NCI-H1436 treated with DMSO at 0.1 percent for 48 hours (cell line): ENCODE results near the gene PHF1.

Experiments used
- DNase-seq: peaks from one replicate; lab custom pipeline; 2025; lab: John Stamatoyannopoulos, UW

PHF1 gene

DNA sequence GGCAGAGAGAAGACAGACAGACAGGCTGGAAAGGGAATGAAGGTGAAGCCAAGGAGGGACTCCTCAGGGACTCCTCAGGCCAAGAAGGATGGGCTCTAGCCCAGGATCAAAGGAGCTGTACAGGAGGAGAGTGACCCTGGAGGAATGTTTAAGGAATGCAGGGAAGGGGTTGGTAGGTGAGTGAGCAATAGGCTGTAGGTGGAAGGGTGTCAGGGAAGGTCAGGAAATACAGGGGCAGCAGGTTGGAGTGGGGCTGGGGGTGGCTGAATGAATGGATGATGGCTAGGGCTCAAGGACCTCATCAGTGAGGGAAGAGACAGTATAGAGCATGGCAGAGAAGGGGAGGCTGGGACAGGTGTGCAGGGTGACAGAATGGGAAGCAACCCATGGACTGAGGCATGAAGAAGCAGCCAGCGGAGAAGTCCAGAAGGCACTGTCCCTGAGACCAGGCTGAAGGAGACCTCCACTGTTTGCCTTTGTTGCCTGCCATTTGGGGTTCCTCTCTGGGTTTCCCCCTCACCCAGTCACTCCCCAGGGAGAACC lies 22.3 kb downstream of the PHF1 start:
- no peak for DNase-seq

DNA sequence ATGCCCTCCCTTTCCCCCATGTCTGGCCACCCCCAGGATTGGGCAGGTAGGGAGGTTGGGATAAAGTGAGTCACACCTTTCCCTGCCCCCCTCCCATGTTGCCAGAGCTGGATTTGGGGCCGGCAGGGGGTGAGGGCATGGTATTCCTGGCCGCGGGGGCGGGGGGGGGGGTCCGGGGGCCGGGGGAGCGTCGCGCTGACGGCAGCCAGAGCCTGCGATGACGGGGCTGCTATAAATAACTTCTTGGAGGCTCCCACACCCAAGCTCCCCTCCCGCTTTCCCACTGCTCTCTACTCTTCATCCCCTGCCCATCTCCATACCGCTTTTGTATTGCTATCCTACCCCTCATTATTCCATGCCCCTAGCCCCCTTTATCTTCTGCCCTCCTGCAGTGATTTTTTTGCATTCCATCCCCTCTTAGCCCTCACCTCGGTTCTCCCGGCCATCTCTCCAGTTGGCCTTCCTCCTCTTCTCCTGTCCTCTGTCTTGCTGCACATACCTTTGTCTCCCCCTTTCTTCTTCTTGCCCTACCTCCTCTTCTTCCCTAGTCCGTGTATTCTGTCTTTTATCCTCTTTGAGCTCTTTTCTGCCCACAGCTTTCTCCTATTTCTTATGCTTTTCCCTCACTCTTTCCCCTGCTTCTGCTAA lies 22.9 kb downstream of the PHF1 start:
- no peak for DNase-seq

DNA sequence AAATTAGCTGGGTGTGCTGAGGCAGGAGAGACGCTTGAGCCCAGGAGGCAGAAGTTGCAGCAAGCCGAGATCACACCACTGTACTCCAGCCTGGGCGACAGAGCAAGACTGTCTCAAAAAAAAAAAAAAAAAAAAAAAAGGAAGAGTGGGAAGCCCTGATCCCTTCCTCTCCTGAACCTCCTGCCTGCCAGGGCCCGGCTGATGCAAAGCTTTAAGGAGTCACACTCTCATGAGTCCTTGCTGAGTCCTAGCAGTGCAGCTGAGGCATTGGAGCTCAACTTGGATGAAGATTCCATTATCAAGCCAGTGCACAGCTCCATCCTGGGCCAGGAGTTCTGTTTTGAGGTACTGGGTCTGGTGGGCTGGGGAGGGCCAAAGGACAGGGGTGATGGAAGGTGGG lies 24.1 kb downstream of the PHF1 start:
- DNase-seq: no peak

DNA sequence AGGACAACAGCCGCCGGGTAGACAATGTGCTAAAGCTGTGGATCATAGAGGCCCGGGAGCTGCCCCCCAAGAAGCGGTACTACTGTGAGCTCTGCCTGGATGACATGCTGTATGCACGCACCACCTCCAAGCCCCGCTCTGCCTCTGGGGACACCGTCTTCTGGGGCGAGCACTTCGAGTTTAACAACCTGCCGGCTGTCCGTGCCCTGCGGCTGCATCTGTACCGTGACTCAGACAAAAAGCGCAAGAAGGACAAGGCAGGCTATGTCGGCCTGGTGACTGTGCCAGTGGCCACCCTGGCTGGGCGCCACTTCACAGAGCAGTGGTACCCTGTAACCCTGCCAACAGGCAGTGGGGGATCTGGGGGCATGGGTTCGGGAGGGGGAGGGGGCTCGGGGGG lies 26.9 kb downstream of the PHF1 start:
- DNase-seq: no peak

DNA sequence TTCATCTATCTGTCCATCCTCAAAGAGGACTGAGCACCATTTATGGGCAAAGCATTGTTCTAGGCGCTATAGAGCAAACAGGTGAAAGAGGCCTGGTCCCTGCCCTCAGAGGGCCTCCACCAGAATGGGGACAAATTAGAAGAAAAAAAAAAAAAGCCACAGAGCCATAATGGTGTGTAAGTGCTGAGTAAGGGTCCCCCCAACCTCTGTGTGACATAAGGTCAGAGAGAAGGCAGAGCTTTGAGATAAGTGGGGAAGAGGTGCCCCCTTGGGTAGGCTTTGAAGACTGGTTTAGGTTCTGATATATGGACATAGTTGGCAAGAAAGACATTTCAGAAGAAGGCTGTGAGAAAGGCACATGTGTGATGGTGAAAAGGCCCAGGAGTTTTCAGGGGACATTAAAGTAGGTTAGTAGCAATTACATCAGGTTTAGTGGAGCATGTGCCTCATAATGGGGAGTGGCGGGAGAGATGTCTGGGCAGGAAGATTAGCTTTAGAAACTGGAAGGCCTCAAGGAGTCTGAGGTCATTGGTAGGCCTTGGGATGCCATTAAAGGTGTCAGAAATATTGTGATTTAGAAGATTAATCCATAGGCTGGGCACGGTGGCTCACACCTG lies 28.3 kb downstream of the PHF1 start:
- no peak for DNase-seq

DNA sequence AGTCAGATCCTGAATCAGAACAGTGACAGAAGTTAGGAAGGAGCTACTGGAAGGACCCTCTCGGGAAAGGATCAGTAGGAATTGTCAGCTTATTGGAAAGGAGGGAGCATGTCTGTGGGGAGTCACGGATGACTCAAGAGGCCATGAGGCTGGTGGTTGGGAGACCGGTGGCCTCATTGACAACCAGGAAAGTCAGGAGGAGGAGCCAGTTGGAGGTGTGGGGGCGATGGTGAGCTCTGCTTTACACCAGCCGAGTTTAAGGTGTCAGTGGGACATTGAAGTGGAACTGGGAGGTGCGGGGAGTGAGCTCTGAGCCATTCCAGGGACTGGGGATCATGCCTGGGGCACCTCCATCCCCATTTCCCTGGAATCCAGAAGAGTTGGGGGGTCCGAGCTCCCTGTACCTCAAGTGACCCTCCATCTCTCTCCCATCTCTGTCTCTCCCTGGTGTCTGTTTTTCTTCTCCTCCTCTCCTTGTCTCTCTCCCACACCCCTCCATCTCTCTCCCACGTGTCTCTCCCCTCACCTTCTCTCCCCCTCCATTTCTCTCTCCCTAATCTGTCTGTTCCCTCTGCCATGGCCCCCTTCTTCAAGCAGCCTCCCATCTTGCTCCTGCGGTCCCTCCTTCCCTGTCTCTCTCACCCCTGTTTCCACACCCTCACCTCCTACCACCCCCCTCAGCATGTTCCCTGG lies 29.3 kb downstream of the PHF1 start:
- no peak for DNase-seq

DNA sequence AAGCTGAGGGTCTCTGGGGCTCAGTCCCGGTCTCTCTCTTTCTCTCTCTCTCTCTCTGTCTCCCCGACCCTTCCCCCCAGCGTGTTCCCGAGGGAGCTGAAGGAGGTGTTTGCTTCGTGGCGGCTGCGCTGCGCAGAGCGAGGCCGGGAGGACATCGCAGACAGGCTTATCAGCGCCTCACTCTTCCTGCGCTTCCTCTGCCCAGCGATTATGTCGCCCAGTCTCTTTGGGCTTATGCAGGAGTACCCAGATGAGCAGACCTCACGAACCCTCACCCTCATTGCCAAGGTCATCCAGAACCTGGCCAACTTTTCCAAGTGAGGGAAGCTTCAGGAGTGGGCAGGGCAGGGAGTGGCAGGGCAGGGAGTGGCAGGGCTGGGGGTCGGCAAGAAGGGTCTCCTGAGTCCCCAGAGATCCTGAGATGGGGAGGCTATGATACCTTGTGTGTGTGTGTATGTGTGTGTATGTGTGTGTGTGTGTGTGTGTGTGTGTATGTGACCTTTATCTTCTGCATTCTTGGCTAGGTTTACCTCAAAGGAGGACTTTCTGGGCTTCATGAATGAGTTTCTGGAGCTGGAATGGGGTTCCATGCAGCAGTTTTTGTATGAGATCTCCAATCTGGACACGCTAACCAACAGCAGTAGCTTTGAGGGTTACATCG lies 30.0 kb downstream of the PHF1 start:
- DNase-seq: no peak

DNA sequence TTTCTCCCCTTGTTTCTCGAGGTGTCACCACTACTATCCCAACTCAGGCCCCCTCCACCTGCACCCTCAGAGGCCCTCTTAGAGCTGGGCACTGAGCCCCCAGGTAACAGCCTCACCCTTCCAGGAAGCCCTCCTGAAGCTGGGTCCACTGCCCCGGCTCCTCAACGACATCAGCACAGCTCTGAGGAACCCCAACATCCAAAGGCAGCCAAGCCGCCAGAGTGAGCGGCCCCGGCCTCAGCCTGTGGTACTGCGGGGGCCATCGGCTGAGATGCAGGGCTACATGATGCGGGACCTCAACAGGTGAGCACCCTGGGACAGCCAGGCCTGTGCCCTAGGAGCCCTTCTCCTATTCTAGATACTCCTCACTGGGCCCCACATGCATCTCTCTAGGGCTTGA lies 30.6 kb downstream of the PHF1 start:
- no peak for DNase-seq

DNA sequence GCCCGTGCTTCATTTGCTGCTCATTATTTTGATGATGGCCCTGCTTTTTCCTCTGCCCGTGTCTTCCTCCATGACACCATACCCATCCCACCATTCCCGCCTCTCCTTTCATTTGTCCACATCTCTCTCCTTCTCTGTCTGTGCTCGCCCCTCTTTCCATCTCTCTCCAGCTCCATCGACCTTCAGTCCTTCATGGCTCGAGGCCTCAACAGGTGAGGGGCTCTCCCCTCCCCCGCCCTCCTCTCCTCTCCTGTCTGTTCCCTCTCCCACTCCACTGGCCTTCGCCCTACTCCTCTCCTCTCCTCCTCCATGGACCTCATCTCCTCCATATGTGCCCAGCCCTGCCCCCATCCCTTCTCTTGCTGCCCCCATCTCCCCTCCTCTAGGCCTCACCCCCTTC lies 31.5 kb downstream of the PHF1 start:
- no peak for DNase-seq

DNA sequence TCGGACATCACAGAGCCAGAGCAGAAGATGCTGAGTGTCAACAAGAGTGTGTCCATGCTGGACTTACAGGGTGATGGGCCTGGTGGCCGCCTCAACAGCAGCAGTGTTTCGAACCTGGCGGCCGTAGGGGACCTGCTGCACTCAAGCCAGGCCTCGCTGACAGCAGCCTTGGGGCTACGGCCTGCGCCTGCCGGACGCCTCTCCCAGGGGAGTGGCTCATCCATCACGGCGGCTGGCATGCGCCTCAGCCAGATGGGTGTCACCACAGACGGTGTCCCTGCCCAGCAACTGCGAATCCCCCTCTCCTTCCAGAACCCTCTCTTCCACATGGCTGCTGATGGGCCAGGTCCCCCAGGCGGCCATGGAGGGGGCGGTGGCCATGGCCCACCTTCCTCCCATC lies 32.2 kb downstream of the PHF1 start:
- DNase-seq: no peak

DNA sequence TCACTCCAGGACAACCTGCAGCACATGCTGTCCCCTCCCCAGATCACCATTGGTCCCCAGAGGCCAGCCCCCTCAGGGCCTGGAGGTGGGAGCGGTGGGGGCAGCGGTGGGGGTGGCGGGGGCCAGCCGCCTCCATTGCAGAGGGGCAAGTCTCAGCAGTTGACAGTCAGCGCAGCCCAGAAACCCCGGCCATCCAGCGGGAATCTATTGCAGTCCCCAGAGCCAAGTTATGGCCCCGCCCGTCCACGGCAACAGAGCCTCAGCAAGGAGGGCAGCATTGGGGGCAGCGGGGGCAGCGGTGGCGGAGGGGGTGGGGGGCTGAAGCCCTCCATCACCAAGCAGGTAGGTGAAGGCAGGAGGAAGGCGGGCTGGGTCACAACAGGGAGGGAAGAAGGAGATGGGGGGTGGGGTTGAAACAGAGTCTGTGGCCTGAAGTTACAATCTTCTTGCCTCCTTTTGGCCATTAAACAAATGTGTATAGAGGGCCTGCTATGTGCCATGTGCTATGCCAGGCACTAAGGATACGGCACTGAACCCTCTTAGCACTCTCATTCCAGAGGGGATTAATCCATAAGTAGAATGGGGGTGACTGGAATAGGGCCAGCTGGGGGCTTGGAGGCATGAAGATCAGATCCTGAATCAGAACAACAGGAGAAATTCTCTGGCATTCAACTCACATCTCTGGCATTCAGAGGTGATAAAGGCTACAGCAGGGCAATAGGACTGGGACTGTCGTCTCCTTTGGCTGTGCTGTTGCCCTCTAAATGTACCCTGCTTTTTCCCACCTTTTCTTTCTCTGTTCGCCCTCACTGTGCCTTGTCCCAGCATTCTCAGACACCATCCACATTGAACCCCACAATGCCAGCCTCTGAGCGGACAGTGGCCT lies 33.0 kb downstream of the PHF1 start:
- no peak for DNase-seq

DNA sequence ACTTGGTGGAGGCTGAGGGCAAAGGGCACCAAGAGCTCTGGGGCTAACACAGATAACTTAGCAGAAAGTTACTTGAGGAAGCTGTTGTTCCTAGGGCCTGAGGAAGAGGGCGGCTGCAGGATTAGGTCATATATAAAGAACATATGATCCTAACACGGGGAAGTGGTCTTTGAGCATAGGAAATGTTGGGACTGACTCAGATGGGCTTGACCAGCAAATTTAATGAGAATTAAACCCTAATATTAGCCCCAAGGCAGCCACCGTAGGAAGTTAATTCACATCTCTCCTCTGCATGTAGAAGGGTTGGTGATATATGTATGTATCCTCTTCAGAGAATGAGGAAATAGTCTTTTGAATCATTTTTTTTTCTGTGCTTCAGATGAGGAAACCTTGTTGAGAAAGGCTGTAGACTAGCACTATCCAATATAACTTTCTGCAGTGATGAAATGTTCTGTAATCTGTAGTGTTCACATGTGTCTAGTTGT lies 34.3 kb downstream of the PHF1 start:
- DNase-seq: no peak

DNA sequence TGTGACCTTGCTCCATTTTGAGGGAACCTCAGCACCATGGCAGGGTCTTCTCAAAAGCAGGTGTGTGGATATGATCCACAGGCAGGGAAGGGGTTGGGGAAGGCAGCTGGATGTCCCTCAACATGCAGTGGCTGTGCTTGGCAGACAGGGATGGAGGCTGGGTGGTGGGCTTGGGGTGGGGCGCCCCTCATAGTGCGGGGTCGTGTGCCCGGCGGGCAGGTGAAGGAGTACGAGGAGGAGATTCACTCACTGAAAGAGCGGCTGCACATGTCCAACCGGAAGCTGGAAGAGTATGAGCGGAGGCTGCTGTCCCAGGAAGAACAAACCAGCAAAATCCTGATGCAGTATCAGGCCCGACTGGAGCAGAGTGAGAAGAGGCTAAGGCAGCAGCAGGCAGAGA lies 35.5 kb downstream of the PHF1 start:
- DNase-seq: no peak

DNA sequence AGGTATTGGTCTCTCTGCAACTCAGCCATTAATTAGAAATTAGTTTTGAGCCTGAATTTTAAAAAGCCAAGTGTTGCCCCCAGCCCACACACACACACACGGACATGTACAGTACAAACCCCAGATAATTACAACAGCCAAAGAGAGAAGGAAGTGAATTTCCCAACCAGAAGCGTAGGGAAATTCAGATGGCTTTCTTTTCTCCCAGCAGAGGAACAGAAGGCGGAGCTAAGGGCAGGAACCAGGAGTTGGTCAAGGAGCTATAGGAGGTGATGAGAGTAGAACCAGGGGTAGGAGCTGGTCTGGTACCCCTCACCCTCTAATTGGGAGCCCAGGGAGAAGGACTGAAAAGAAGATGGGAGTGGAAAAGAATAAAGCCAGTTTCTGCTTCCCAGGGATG lies 39.6 kb downstream of the PHF1 start:
- no peak for DNase-seq

DNA sequence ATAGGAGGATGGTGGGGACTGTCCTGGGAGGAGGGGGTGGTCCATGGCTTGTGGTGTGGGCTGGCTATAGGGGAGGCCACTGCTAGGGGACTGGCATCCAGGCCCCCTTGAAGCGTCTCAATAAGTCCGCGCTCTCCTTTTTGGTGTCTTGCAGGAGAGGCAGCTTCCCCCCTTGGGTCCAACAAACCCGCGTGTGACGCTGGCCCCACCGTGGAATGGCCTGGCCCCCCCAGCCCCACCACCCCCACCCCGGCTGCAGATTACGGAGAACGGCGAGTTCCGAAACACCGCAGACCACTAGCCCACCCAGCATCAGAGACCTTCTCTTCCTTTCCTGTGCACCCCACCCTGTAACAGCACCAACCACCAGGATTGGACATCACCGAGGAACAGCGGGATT lies 40.8 kb downstream of the PHF1 start:
- DNase-seq: no peak

DNA sequence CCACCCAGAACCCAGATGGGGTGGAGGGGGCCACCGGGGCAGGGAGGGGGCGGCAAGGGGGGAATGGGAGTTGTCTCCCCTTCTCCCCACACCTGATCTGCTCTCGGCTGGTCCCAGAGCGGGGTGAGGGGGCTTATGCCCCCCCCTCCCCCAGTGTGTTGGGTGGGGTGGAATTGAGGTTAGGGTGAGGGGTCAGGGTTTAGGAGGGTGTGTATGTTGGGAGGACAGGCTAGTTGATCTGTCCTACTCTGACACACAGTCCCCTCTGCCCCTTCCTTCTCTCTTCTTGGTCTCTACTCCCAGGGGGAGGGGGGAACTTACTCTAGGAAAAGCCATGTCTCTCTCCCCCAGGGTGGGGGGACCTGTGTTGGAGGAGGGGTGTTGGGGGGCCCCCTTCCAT lies 41.7 kb downstream of the PHF1 start:
- DNase-seq: no peak

DNA sequence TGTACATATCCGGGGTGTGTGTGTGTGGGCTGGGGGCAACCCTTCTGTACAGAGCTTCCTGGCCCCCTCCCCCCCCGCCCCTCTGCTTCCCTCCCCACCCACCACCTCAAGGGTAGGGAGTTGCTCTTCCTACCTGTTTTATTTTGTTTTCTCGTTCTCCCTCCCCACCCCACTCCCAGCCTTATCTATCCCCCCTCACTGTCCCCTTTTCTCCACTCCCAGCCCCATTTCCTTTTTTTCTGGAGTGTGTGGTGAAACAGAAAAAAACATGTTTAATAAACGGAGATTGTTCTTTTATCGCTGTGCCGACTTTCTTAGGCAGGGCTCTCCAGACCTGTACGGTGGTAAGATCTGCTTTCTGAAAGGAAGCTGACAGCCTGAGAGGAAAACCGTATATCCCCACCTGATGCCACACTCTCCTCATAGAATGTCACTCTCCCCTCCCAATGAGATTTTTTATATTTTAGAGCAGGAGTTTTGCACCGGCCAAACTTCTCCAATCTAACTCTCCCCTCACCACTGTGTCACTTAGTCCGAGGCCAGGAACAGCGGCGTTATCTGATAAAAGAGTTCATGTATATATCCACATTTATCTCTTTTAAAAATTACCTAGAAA lies 42.7 kb downstream of the PHF1 start:
- DNase-seq: no peak

DNA sequence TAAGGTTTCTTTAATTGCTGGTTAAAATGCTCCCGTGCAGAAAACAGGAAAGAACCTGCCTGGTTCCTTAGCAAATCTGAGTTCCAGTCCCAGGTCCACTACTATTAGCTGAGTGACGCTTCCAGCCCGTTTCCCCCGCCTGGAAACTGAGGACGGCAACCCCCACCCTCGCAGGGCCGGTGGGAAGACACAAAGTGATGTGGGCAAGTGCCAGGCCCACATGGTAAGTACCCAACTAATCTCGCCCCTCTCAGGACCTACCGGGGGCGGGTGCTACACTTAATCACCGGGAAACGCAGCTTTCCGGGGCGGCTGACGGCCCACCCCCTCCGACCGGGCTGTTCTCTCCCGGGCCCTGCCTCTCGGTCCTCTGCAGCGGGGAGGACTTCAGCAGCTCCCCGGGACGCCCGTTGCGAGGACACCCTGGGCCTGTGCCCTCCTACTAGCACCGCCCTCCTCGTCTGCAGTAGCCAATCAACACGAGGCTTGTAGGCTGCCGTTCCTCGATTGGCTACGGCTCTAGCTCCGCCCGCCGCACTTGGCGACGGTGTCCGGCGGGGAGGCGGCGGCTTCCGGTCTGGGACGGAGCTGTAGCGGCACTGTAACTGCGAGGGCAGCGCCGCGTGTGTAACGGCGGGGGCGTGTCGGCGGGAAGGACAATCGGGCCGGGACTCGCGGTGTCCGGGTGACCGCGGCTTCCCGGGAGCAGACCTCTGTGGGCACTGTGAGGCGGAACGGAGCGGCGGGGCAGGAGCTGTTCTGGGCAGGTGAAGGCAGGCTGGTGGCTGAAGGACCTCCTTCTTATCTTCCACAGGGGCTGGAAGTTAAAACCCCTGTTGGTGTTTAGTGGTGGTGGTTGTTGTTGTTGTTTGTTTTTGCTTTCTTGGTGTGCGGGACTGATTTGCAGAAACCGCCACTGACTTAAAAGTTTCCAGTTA lies 43.5 kb downstream of the PHF1 start, which contains the start of gene ZBTB9:
TSS of gene ZBTB9 (plus strand) at position 568 of the 938 bp plus-strand sequence. CDS start 525 bp downstream, outside the sequence.
- DNase-seq: peak; percentile 83

DNA sequence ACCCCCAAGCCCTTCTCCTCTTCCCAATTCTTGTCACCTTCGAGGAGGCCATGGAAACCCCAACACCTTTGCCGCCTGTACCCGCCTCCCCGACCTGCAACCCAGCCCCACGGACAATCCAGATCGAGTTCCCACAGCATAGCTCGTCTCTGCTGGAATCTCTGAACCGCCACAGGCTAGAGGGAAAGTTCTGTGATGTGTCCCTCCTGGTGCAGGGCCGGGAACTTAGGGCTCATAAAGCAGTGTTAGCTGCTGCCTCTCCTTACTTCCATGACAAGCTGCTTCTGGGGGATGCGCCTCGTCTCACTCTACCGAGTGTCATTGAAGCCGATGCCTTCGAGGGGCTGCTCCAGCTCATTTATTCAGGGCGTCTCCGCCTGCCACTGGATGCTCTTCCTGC lies 44.2 kb downstream of the PHF1 start:
- no peak for DNase-seq

DNA sequence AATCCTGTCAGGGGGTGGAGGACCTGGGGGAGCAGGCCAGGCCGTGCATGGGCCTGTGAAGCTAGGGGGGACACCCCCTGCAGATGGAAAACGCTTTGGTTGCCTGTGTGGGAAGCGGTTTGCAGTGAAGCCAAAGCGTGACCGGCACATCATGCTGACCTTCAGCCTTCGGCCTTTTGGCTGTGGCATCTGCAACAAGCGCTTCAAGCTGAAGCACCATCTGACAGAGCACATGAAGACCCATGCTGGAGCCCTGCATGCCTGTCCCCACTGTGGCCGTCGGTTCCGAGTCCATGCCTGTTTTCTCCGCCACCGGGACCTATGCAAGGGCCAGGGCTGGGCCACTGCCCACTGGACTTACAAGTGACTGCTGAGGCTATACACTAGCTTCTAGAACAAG lies 45.3 kb downstream of the PHF1 start:
- no peak for DNase-seq
